Right lobe of liver (tissue), 4 donors: ENCODE measurements around the gene RTN4IP1.

Source experiments
- CTCF ChIP-seq, 4 donors: fragments of 200-600 bp in 3 of 4; fragments of 450-650 bp in 1 of 4; IDR thresholded peaks; one replicate each; pipeline versions ENCODE4 v1.5.1 to v1.8.0; 2016 to 2022; ENCODE audit warnings: antibody characterized with exemption in 4 of 4, mild to moderate bottlenecking in 2 of 4
- POLR2A ChIP-seq: fragments of 450-650 bp; IDR thresholded peaks from one replicate; pipeline ENCODE4 v1.6.1; 2017; ENCODE audit warnings: antibody characterized with exemption, mild to moderate bottlenecking
- donor health status: DM: no; HTN: no; CAD: no.
- donor health status: DM: no; HTN: no; CAD: no.
- donor health status: DM: no; HTN: yes; CAD: no.

- TF ChIP-seq POLR2A, result no peak
- no peak for TF ChIP-seq CTCF (IDR thresholded peaks at IDR 0.05)
Observed at GRCh38 chr6:106525882-106526275, 103.4 kb downstream of the RTN4IP1 start.
